ENCODE data around the gene PET117.

DNA sequence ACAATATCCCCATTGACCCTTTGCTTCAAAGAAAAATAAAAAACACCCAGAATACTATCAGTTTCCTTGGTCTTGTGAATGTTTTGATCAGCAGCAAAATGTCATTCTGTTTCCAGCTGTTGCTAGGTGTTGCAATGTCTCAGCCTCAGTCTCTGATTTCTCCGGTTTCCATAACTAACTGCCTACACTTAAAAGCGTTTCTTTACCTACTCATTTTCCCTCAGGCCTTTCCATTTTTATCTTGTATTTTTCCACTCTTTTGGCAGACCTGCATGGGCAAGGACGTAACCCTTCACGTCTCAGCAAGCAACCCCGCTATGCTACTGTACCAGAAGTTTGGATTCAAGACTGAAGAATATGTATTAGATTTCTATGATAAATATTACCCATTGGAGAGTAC is 49.4 kb downstream of the PET117 start:
- no peak for TF ChIP-seq EZH2 (IDR thresholded peaks at IDR 0.05; ENCODE audit: low read depth)
- TF ChIP-seq, protein P1, sequence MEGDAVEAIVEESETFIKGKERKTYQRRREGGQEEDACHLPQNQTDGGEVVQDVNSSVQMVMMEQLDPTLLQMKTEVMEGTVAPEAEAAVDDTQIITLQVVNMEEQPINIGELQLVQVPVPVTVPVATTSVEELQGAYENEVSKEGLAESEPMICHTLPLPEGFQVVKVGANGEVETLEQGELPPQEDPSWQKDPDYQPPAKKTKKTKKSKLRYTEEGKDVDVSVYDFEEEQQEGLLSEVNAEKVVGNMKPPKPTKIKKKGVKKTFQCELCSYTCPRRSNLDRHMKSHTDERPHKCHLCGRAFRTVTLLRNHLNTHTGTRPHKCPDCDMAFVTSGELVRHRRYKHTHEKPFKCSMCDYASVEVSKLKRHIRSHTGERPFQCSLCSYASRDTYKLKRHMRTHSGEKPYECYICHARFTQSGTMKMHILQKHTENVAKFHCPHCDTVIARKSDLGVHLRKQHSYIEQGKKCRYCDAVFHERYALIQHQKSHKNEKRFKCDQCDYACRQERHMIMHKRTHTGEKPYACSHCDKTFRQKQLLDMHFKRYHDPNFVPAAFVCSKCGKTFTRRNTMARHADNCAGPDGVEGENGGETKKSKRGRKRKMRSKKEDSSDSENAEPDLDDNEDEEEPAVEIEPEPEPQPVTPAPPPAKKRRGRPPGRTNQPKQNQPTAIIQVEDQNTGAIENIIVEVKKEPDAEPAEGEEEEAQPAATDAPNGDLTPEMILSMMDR (conservative IDR thresholded peaks at IDR 0.05) = no peak

Measured in PC-9 (cell line).